CD4-positive, alpha-beta T cell treated with Interleukin-4 for 4 hours (primary cell): ENCODE measurements around the gene POLR3B.
"Not testable (repeated sequence)": the region's sequence is repeated elsewhere in the genome, so short reads cannot be mapped to it uniquely, and the experiment has no call there.

Experiments
- DNase-seq: peaks from one replicate; pipeline ENCODE4 v3.0.0-alpha.2; 2020

The POLR3B gene

DNA sequence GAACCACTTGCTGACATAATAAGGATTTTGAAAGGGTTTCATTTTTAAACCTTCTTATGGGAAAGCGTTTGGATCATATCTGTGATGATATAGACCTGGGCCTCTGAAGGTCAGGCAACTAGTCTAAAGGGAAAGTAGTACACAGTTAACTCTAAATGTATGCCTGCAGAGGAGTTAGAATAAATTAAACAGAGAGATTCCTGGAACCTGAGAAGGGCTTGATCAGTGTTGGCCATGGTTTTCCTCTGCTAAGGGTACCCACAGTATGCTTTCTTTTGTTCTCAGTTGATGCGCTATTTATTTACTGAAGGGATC, 14.4 kb upstream of the POLR3B start:
- no peak for DNase-seq

DNA sequence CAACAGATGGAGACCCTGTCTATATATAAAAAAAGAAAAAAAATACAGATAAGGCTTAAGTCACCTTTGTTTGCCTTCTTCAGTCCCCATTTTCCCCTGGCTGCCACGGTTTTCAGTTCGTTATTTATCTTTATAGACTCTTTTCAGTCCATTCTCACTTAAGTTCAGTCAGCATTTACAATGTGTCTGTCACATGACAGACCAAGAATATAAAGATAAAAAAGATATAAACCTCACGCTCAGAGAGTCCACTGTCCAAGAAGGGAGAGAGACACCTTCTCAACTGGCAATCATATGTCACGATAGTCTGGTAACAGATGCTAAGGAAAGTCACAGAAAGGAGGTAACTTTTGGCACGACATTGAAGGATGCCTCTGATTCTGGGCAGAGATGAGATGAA, 13.4 kb upstream of the POLR3B start:
- DNase-seq: no peak

DNA sequence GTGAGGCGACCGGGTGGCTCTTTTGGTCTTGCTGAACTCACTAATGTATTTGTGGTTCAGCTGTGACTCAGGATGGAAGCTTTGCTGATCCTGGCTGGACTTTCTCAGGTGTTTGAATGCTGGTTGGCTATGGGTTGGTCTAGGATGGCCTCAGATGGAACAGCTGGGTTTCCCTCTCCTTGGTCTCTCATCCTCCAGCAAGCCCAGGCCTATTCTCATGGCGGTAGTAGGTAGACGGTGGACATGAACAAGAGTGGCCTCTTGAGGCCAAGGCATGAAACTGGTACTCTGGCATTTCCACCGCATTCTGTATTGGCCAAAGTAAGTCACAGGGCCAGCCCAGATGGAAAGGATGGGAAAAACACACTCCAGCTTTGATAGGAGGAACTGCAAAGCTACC, 11.8 kb upstream of the POLR3B start:
- no peak for DNase-seq

DNA sequence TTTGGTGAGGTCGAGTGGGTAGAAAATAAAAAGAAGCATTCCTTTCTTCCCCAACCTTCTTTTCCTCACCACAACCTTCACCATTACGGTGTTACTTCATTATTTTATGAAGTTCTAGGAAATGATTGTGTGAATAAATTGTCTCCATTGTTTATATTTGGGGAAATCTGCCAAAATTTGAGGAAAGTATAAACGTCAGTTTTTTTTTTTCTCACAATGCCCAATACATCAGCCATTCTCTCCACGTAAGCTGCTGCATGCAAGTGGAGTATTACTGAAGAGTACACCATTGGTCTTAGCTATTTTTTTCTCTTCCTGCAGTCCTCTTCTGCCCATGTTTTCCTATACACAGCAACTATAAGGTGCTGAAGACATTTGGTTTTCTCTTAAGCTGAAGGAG, 9.1 kb upstream of the POLR3B start:
- no peak for DNase-seq

DNA sequence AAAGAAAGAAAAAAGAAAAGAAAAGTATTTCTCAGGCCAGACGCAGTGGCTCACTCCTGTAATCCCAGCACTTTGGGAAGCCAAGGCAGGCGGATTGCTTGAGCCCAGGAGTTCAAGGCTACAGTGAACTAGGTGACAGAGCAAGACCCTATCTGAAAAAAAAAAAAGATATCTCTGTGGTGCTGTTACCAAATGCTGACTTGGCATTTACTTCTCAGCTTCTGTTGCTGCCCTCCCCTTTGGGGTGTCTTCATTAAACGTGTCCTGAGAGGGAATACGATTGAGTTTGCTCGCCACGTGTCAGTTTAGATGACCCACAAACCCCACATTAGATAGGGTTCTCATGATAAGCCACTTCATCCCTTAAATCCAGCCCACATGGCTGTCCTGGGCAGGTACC, 4.4 kb upstream of the POLR3B start:
- no peak for DNase-seq

DNA sequence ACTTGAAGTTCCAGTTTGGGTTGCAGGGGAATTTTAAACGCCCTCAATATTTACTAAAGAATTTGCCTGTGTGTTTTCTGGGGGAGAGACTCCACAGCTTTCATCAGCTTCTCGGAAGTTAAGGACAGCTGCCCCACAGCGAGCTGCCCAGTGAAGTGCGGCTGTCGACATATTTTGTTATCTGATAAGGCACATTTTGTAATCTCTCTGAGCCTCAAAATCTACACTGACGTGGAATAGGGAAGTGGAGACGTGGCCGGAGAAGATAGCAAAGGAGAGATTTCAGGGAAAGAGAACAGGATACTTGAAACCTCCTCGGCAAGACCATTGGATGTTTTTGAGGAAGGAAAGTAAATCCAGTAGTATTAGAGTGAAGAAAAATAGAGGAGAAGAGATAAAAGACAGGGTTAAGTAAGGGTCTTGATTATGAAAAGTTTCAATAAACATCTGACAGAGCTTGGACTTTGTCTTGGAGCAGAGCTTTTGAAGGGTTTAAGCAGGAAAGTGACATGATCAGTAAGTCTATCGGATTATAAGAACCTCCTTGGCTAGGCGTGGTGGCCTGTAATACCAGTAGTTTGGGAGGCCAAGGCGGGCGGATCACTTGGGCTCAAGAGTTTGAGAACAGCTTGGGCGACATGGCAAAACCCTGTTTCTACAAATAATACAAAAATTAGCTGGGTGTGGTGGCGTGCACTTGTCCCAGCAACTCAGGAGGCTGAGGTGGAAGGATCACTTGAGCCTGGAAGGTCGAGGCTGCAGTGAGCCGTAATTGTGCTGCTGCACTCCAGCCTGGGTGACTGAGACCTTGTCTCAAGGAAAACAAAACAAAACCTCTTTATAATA, 1.1 kb downstream of the POLR3B start:
- DNase-seq: no peak

DNA sequence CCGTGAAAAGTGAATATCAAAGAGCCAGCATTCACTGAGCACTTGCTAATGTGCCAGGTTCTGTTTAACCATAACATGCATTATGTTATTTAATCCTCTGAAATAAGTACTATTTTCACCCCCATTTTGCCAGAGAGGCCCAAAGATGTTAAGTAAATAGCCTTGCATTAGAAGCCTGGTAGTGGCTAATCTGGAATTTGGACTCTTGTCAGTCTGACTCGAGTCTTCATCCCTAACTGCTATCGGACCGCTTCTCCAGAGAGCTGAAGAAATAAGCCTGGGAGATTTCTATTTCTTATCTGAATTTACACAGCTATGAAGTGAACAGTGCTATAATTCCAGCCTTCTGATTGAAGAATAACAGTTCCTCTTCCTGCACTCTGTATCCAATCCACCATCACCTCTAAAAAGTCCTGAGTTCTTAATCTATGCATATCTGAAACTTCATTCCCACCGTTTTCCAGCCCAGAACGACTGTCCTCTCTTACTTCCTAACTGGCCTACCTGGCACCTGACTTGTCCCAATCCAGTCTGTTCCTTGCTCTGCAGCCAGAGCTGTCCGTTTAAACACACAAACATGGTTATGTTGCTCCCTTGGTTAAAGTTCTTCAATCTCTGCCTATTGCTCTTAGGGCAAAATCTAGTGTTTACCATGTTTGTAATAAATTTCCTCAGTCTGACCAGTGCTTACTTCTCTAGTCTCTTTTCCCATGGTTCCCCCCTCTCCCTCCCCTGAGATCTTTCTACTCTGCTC, 2.3 kb downstream of the POLR3B start:
- no peak for DNase-seq

DNA sequence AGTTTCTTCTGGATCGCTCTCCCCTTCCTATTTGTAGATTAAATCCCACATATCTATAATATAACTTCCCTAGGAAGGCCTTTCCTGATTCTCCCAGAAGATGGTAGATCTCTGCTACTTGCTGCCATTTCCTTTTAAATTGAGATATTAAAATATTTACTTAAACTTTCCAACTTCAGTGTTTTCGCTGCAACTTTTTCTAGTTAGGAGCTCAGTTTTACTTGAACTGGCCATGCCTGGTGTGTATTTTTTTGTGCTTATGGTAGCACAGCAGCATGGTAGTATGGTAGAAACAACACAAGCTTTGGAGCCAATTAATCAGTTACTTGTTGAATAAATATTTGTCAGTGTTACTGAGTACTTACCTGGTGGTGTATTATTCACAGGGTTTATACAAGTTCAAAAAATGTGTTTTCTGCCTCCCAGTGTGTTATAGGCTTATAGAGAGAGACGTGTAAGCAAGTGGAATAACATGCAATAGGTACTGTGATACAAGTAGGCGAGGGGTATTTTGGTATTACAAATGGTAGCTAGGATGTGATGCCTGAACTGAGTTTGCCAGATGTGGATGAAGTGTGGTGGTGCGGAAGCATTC, 2.9 kb downstream of the POLR3B start:
- no peak for DNase-seq

DNA sequence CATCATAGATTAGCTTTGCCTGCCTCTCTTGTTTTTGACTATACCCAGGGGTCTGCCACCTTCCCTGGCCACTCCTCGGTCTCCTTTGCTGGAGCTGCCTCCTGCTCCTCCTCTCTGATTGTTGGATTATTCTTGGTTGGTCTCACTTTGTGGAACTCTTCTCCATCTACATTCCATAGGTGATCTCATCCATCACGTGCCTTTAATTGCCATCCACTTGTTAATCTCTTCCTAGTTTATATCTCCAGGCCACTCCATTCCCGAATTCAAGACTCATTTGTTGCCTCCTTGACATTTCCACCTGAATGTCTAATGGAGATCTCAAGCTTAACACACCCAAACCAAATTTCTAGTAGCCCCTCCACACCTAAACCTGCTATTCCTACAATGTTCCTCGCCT, 5.4 kb downstream of the POLR3B start:
- no peak for DNase-seq

DNA sequence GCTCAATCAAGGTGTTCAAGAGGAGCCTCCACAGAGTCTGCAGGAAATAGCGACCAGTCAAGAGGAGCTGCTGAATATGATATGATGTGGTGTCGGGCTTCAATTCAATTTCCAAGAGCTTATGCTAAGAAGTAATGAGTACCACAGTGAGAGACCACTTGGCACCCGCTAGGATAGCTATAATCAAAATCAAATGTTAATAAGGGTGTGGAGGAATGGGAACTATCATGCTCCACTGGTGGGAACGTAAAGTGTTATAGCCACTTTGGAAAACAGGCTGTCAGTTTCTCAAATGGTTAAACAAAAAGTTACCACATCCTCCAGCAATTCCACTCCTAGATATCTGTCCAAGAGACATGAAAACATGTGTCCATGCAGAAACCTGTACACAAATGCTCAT, 6.7 kb downstream of the POLR3B start:
- DNase-seq: no peak

DNA sequence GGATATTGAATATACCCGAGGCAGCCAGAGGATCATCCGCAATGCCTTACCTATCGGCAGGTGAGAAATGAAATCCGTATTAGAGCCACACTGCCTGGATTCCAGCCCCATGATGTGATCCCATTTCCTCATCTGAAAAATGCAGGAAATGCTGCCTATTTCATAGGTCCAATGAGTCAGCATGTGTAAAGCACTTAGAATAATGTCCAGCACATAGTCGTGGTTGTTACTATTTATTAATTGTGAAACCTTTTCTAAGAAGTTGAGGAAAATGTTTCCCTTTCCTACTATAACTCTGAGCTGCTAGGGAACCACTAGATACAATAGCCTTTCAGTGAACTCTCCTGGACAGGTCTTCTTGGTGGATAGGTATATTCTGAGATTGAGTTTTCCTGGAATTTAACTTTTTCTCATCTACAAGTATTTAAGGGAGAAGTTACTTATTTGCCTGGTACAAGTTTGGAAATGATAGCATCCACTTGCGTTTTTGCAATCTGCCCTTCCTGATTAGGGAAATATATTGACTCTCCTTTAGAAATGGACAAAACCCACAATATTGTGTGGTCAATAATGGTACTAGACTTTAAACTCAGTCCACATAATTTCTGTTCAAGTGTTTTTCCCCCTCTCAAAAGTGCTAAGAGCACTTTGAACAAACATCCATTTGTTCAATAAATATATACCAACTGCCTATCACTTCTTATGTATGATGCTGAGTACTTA, 12.2 kb downstream of the POLR3B start:
- no peak for DNase-seq

DNA sequence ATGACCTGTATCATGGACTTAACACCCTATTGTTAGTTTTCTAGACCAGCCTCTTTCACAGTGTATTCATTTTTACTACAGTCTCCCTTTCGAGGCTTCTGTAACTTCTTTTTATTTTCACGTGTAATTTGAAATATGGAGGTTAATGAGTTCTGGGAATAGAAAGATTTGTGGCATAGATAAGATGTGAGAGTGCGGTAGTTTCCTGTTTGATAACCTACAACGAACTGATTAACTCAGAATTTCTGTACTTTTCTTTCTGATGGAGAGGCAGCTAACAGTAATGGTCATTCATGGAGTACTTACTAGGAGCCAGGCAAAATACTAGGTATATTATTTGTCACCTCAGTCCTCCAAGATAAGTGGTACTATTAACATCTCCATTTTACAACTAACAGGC, 21.2 kb downstream of the POLR3B start:
- DNase-seq: no peak

DNA sequence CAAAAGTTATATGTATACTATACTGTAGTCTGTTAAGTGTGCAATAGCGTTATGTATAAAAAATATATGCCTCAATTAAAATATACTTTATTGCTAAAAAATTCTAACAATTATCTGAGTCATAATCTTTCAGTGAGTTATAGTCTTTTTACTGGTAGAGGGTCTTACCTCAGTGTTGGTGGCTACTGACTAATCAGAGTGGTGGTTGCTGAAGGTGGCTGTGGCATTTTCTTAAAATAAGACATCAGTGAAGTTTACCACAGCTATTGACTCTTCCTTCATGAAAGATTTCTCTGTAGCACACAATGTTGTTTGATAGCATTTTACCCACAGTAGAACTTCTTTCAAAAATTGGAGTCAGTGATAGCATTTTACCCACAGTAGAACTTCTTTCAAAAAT, 23.4 kb downstream of the POLR3B start:
- DNase-seq: no peak

DNA sequence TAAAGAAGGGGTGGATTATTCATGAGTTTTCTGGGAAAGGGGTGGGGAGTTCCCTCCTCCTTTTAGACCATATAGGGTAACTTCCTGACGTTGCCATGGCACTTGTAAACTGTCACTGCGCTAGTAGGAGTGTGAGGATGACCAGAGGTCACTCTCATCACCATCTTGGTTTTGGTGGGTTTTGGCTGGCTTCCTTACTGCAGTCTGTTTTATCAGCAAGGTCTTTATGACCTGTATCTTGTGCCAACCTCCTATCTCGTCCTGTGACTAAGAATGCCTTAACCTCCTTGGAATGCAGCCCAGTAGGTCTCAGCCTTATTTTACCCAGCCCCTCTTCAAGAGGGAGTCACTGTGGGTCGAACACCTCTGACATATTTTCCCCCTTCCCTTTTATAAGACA, 24.3 kb downstream of the POLR3B start:
- DNase-seq: not testable (repeated sequence)

DNA sequence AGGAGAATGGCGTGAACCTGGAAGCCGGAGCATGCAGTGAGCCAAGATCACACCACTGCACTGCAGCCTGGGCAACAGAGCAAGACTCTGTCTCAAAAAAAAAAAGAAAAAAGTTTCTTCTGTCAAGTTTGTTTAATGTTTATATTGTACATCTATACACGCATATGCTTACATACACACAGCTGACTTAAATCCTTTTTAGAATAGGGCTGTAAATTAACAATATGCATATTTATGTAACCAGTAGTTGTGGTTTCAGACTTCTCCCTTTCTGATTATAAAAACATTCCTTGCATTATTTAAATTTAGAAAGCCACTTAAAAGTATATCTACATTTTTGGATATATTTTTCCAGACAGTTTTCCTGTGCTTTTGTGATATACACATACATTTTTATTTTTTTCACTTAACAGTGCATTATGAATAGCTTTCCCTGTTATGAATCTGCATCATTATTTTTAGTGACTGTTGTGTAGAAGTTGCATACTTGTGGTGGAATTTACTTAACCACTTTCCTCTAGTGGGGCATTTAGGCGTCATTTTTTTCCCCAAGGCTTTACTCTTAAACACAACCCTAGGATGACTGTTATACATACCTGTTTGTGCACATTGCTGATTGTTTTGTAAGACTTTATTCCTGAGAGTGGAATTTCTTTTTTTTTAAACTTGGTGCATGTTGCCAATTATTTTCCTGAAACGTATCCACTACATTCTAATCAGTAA, 29.4 kb downstream of the POLR3B start:
- DNase-seq: no peak

DNA sequence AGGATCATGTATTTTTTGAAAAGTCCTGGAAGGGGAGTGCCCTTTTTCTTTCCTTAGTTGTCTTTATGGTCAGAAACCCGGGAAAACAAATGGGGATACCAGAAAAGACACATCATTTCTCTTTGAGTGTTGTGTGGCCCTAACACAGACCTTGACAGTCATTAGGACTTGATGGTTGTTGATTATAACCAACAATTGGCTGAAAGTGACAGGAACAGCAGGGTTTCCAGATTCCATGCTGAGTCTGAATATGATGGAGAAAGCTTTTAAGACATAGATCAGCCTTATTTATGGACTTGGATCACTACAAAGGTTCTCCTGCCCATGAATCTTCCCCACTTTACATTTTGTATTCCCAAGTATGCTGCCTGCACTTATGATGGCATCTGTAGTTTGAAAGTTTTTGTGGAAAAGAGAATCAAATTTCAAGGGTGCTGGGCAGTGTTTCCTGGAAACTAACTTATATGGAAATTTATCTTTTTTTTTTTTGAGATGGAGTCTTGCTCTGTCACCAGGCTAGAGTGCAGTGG, 30.4 kb downstream of the POLR3B start:
- no peak for DNase-seq

DNA sequence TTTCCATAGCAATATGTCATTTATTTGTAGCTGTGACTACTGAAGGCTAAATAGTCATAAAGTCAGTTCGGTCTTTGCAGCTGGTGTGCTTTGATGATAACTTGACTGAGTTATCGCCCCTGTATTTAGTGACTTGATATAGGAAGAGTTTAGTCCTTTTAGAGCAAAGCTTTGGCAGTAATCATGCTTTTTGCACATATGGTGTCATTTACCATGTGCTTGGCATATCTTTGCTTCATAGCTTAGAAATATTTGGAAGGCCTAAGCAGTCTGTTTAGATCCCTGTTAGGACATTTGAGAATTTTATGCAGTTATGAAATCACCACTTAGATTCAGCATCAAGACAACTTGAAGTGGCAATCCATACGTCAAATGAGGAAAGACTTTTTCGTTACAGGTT, 31.6 kb downstream of the POLR3B start:
- no peak for DNase-seq

DNA sequence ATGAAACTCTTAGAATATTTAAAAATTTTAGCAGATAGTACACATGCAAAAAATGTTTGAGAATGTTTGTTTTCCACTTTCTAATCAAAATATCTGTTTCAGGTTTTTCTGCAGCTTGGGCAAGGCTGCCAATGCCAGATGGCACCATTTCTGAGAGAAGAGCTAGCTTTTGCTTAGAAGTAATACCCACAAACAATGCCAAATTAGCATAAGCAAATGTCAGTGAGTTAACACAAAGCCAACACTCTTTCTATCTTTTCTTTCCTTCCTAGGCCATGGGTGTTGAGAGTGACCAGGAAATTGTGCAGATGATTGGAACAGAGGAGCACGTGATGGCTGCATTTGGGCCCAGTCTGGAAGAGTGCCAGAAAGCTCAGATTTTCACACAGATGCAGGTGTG, 35.2 kb downstream of the POLR3B start:
- DNase-seq: no peak

DNA sequence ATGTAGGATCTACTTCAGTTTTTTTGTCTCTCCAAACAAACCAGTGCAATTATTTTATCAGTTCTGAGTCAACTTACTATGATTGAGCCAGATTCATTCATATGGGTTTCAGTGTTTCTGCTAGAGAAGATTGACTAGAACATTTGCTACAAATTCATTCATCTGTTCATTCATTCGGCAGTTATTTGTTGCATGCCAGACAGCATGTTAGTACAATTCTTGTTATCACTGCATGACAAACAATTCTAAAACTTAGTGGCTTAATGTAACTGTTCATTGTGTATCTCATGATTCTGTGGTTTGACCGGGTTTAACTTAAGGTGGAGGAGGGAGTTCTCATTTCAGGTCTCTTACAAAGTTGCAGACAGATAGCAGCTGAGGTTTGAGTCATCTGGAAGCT, 52.3 kb downstream of the POLR3B start:
- DNase-seq: no peak

DNA sequence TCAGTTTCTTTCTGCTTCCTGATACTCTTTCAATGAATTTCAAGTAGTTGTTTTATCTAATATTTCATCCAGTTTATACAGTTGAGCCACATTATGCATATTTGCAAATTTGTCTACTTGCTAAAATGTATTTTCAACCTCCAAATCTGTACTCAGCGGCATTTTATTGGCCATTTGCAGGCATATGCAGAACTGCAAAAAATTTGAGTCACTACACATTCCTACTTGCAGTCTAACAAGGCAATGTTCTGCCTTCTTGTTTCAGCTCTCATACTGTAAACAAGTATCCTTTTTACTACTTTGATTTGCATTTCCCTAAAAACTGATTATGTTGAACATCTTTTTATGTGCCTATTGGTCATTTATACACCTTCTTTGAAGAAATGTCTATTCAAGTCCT, 55.0 kb downstream of the POLR3B start:
- no peak for DNase-seq

DNA sequence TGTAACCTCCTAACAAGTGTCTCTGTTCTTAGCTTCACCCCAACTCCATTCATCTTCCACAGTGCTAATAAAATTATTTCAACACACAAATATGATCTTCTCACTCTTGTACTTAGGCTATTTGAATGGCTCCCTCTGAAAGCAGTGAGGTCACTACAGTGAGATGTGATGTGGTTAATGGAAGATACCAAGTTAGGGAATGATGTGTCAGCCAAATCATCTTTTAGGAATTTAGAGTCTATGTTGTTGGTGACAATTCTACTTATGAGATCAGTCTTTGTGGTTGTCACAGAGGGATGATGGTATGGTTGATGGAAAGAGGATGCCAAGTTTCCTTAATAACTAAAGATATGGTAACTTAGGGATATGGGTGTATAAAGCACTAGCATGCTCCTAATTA, 57.6 kb downstream of the POLR3B start:
- no peak for DNase-seq

DNA sequence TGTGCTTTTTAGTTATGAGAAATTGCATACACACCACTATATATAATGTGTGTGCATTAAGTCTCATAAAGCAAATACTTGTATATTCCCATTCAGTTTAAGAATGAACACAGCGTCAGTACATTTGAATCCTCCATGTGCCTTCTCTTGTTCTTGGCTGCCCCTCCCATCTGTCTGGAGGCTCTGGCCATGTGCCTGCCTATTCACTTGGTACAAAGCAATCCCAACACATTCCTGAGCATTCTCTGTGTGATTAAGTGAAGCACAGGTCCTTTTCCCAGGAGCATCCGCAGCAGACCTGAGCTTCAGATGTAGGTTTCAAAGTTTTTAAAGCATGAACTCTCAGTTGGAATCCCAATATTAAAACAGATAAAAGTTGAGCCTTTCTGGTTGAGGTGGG, 58.7 kb downstream of the POLR3B start:
- no peak for DNase-seq
